Endothelial cell of umbilical vein (primary cell): ENCODE measurements around the gene RAP1GAP2. TPM values are rescaled to one million over a fixed set of nuclear protein-coding genes. Genes with fewer than 3 reads are reported as not detected.

Source experiments
- BruUV-seq: library from RNA; stranded (reverse); fragments of 400-500 nt; replicated peaks from 2 replicates; lab custom pipeline; 2021; lab: Mats Ljungman, UMichigan
- CTCF ChIA-PET: fragments of 300-600, 350-600 bp; sonication (Branson Sonifier 250); formaldehyde crosslinking; loops from one replicate; lab custom pipeline; 2021; ENCODE audit warnings: antibody characterized with exemption, inconsistent platforms; lab: Charles Lee
- POLR2A ChIA-PET: fragments of 300-600, 350-600 bp; sonication (Branson Sonifier 250); formaldehyde crosslinking; loops from one replicate; lab custom pipeline; 2021; ENCODE audit warnings: antibody characterized with exemption, inconsistent platforms; lab: Charles Lee
- DNase-seq: peaks from one replicate; pipeline ENCODE4 v3.0.0-alpha.2; 2011; ENCODE audit warnings: low read depth, low spot score
- FAIRE-seq: peaks from 2 replicates; lab custom pipeline; 2011; peaks lifted over from hg19 to GRCh38; lab: Jason Lieb, UNC
- H2AFZ ChIP-seq: 2 replicates; pipeline ENCODE4 v1.6.0; 2012; ENCODE audit warnings: low read depth, low read length, control low read depth, inconsistent platforms
- H3K27ac ChIP-seq: 2 replicates; pipeline ENCODE4 v1.5.1; 2011; ENCODE audit warnings: low read depth, mild to moderate bottlenecking, control low read depth, low read length, moderate library complexity; ENCODE audit not compliant: insufficient read depth
- H3K27me3 ChIP-seq, 2 experiments: 2 replicates each; pipeline versions ENCODE4 v1.6.0 to v1.6.1; 2011; ENCODE audit warnings: low read length in 2 of 2, mixed read lengths in 1 of 2; ENCODE audit not compliant: control insufficient read depth in 2 of 2, insufficient read depth in 2 of 2
- H3K36me3 ChIP-seq, 2 experiments: 2 replicates in 1 of 2; 3 replicates in 1 of 2; pipeline ENCODE4 v1.5.1; 2011; ENCODE audit warnings: low read length in 2 of 2, mild to moderate bottlenecking in 1 of 2, moderate library complexity in 1 of 2; ENCODE audit not compliant: control insufficient read depth in 2 of 2, insufficient read depth in 2 of 2; ENCODE audit errors: extremely low read depth in 1 of 2
- H3K4me1 ChIP-seq: 3 replicates; pipeline ENCODE4 v1.5.1; 2011; ENCODE audit warnings: mild to moderate bottlenecking, low read length; ENCODE audit not compliant: control insufficient read depth, insufficient read depth; ENCODE audit errors: extremely low read depth
- H3K4me2 ChIP-seq: 2 replicates; pipeline ENCODE4 v1.6.1; 2011; ENCODE audit warnings: low read length, control low read depth, mixed read lengths; ENCODE audit not compliant: insufficient read depth
- H3K4me3 ChIP-seq, 3 experiments: fragments of 200-600 bp in 1 of 3; sonication (generic), shearing (Covaris generic) in 1 of 3; replicated peaks in 1 of 3; 2 replicates each; pipeline ENCODE4 v1.5.1; 2011 to 2016; ENCODE audit warnings: control low read depth in 3 of 3, low read length in 3 of 3, mild to moderate bottlenecking in 2 of 3, inconsistent platforms in 1 of 3, low read depth in 1 of 3, moderate library complexity in 1 of 3; ENCODE audit not compliant: insufficient read depth in 1 of 3
- H3K79me2 ChIP-seq: 2 replicates; pipeline ENCODE4 v1.6.0; 2012; ENCODE audit warnings: low read length, inconsistent platforms; ENCODE audit not compliant: control insufficient read depth, insufficient read depth
- H3K9ac ChIP-seq: replicated peaks from 2 replicates; pipeline ENCODE3; 2011; ENCODE audit warnings: low read length, control low read depth; ENCODE audit not compliant: insufficient read depth; ENCODE audit errors: extremely low read depth
- H3K9me1 ChIP-seq: replicated peaks from 3 replicates; pipeline ENCODE4 v1.6.0; 2011; ENCODE audit warnings: mild to moderate bottlenecking, low read length; ENCODE audit not compliant: control insufficient read depth, insufficient read depth; ENCODE audit errors: extremely low read depth
- H3K9me3 ChIP-seq: replicated peaks from 2 replicates; pipeline ENCODE4 v1.5.1; 2012; ENCODE audit warnings: low read length, inconsistent platforms; ENCODE audit not compliant: control insufficient read depth, insufficient read depth
- H4K20me1 ChIP-seq: replicated peaks from 2 replicates; pipeline ENCODE3; 2011; ENCODE audit warnings: mild to moderate bottlenecking, low read length; ENCODE audit not compliant: control insufficient read depth, insufficient read depth; ENCODE audit errors: extremely low read depth
- CTCF ChIP-seq, 2 donors: IDR thresholded peaks; 1 replicate in 1 of 2; 2 replicates in 1 of 2; pipeline ENCODE4 v1.5.1; 2011; ENCODE audit warnings: low read length in 2 of 2, mild to moderate bottlenecking in 2 of 2, moderate library complexity in 2 of 2, control low read depth in 1 of 2, inconsistent platforms in 1 of 2, low read depth in 1 of 2; ENCODE audit not compliant: insufficient read depth in 1 of 2; ENCODE audit errors: extremely low read depth in 1 of 2
- EZH2 ChIP-seq: IDR thresholded peaks from 2 replicates; pipeline ENCODE4 v1.6.1; 2012; ENCODE audit warnings: borderline replicate concordance, low read depth, mild to moderate bottlenecking, moderate library complexity, low read length, inconsistent platforms; ENCODE audit not compliant: severe bottlenecking
- FOS ChIP-seq: IDR thresholded peaks from 2 replicates; pipeline ENCODE4 v1.6.1; 2011; ENCODE audit warnings: mild to moderate bottlenecking, low read length, moderate library complexity, borderline replicate concordance; ENCODE audit not compliant: insufficient read depth
- GATA2 ChIP-seq: IDR thresholded peaks from 2 replicates; pipeline ENCODE4 v1.7.0; 2011; ENCODE audit warnings: low read depth, mild to moderate bottlenecking, moderate library complexity, mixed read lengths, low read length; ENCODE audit not compliant: insufficient read length, insufficient read depth
- MYC ChIP-seq: IDR thresholded peaks from one replicate; pipeline ENCODE4 v1.6.1; 2011; ENCODE audit warnings: mild to moderate bottlenecking, low read depth, low read length
- POLR2A ChIP-seq: IDR thresholded peaks from 2 replicates; pipeline ENCODE4 v1.6.1; 2012; ENCODE audit warnings: low read depth, mild to moderate bottlenecking, control low read depth, low read length
- POLR2AphosphoS5 ChIP-seq: IDR thresholded peaks from 2 replicates; pipeline ENCODE4 v1.6.1; 2012; ENCODE audit warnings: low read depth, mild to moderate bottlenecking, control low read depth, low read length, moderate library complexity; ENCODE audit not compliant: insufficient read depth
- dilution Hi-C: fragments of 300-500 bp; cut with MboI; formaldehyde crosslinking; loops from one replicate; pipeline ENCODE4 v1.15.0; 2019; ENCODE audit warnings: low sequenced_read_pairs; ENCODE audit not compliant: extremely low pct_ligation_motif_present
- intact Hi-C: fragments of 100-400 bp; cut with micrococcal nuclease; formaldehyde crosslinking; loops from one replicate; pipeline ENCODE4 v1.10.0; 2022
- polyA plus RNA-seq, 4 experiments: library from polyadenylated mRNA; depleted of rRNA in 3 of 4; stranded (reverse) in 3 of 4; unstranded in 1 of 4; fragments of >200 nt; gene quantifications; 2 replicates each; pipeline versions ENCODE4 v1.2.1 to v1.2.3, GENCODE V29; 2011 to 2012; ENCODE audit warnings: missing spikeins in 1 of 4
- total RNA-seq: library from RNA; stranded (reverse); gene quantifications from 2 replicates; pipeline ENCODE4 v1.2.3, GENCODE V29; 2021

RAP1GAP2 gene
- total and polyA plus RNA-seq, 2 donors (not counting 3 experiments of a cell fraction or from before 2014, with no cell fraction given), result 1.4 to 3.6 TPM

- Histone ChIP-seq H3K4me2 (no peak overlapping the region), H3K4me1 (peaks cover 17% of the 10 kb centered on the region), H3K9ac (peak overlapping the region; percentile 63), H3K9me3 (no peaks in the 10 kb centered on the region), H3K27me3 (no peaks in the 10 kb centered on the region), H3K9me1 (no peaks in the 10 kb centered on the region), H3K36me3 (no peaks in the 10 kb centered on the region), H4K20me1 (no peaks in the 10 kb centered on the region), H2AFZ (peak overlapping the region; percentile 63), H3K4me3 (no peak overlapping the region), H3K79me2 (no peaks in the 10 kb centered on the region), H3K27ac (peak overlapping the region; percentile 84)
- intact Hi-C loops (loop anchor here (1.0 to 2.0 kb wide), 4 partner anchors 25 to 156 kb away; no protein-coding TSS in a partner anchor), dilution Hi-C loops (no loop called here)
- ChIA-PET CTCF (interaction anchor here (1.2 to 5.1 kb wide), 4 partner anchors 8 to 156 kb away, joined by 4 to 26 read pairs (median 16); no protein-coding TSS in a partner anchor), POLR2A (interaction anchor here (1.1 kb wide), 1 partner anchor 67 kb away, joined by 3 read pairs; no protein-coding TSS in a partner anchor)
- no TSS peak for BruUV-seq
- FAIRE-seq (no peak), DNase-seq (no peak)
- TF ChIP-seq FOS (no peak), GATA2 (no peak), EZH2 (no peak), POLR2A (no peak), POLR2AphosphoS5 (no peak), CTCF (IDR thresholded peaks at IDR 0.05; ENCODE audit: extremely low read depth in 1 of 2, insufficient read depth in 1 of 2, low read depth in 1 of 2, low read length in 2 of 2) (no peak), MYC (no peak)
These were observed 208.7 kb downstream of the RAP1GAP2 start for GRCh38 chr17:3004925-3005324.
